ENCODE results near the gene PKHD1.

Gene PKHD1

GRCh38 chr6:51910851-51911250, 176.6 kb downstream of the PKHD1 start:
- no peak for DNase-seq (ENCODE audit: extremely low read depth, low read depth)
- TF ChIP-seq CTCF (IDR thresholded peaks at IDR 0.05; ENCODE audit: low read depth, low read length) = no peak

- no peak for TF ChIP-seq CTCF (IDR thresholded peaks at IDR 0.05; ENCODE audit: low read depth, low read length)
- no peak for DNase-seq (ENCODE audit: extremely low read depth, low read depth)
Measured at GRCh38 chr6:51908243-51908642, 179.2 kb downstream of the PKHD1 start.

DNA sequence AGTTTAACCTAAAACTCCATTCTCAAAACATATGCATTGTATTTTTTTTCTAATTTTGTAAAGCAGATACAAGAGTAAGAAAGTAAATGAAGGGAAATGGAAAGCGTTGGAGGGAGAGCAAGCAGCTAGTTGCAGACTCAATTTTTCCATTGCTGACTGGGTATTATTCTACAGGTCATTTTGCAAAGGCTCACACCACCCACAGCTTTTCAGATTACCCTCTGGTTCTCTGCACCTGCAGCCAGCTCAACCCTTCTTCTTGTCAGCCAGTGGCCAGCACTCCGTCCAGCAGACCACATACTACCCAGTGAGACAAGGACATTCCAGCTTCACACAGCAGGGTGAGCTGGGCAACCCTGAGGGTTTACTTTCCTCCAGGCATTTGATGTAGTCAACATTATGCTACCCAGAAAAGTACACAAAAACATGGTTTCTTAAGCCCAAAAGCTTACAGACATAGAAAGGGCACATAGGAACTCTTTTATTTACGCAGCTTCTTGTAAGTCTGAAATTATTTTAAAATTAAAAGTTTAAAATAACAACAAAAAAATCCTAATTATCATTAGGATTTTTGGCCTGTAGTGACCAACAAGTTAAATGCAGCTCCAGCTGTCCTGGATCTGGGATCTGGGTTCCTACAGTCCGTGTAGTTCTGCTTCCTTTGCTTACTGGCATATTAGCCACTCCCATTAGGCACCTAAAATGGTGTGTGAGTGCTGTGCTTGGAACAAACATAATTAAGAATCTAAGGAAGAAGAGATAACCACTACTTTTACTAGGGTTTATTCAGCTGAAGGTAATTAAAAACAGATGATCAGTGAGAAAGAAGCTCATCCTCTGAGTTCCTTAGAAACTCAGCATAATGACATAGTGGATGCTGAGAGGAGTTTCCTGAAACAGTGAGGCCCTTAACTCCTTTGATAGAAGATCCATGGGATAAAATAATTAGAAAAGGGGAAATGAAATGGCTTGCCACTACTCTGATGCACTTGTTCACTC, 185.3 kb downstream of the PKHD1 start:
- no peak for DNase-seq (ENCODE audit: extremely low read depth, low read depth)

GRCh38 chr6:51893366-51893765, 194.0 kb downstream of the PKHD1 start:
- no peak for TF ChIP-seq CTCF (IDR thresholded peaks at IDR 0.05; ENCODE audit: low read depth, low read length)

More for the DNA sequence above, 185.3 kb downstream of the PKHD1 start:
- no peak for TF ChIP-seq CTCF (IDR thresholded peaks at IDR 0.05; ENCODE audit: low read depth, low read length)

DNA sequence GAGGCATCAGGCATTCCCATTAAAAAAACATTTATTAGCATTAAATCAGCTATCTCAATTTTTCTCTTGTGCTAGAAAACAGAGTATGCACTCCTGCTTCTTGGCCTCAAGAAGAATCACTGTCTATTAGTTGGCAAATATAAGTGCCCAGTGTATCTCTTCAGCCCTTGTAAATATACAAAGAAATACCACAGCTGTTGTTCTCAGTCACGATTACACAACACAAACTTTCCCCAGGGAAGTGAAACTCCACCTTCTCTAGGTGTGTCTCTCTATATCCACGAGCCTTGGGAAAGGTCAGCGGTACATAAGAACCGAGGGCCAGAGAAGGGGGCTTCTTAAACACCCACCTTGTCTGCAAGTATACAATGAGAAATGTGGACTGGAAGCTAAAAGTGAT, 194.7 kb downstream of the PKHD1 start:
- TF ChIP-seq CTCF (IDR thresholded peaks at IDR 0.05; ENCODE audit: low read depth, low read length) = no peak
- no peak for DNase-seq (ENCODE audit: extremely low read depth, low read depth)

More at GRCh38 chr6:51893366-51893765, 194.0 kb downstream of the PKHD1 start:
- DNase-seq (ENCODE audit: extremely low read depth, low read depth) = no peak

DNA sequence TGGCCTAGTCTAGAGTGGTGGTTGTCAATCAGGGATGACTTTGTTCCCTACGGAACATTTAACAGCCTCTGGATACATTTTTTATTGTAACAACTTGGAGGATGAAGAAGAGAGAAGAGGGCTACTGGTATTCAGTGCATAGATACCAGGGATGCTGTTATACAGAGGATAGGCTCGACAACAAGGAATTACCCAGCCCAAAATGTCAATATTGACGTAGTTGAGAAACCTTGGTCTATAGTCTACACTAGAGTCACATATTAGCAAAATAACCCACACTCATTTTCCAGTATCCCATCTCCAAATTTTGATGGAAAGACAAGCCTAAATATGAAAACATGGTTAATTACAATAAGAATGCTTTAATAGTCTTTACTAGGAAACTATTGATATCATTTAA, 195.1 kb downstream of the PKHD1 start:
- DNase-seq (ENCODE audit: extremely low read depth, low read depth) = no peak
- TF ChIP-seq CTCF (IDR thresholded peaks at IDR 0.05; ENCODE audit: low read depth, low read length) = no peak

DNA sequence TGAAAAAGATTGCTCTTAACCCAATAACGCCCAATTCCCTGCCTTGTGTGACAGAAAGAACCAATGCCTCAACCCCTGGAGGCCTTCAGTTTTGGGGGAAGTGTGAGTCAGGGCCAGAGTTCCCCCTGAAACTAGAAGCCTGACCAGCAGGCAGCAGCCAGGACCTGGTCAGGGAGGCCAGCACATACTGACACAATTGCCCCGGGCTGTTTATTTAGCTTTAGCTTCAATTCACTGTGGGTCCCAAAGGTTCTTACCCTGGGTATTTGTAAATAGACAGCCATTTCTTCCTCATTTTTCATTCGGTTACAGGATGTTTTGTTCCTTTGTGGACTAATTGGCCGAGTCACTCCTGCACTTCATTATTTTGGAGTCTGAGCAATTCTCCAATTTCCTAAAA, 195.6 kb downstream of the PKHD1 start:
- no peak for DNase-seq (ENCODE audit: extremely low read depth, low read depth)
- TF ChIP-seq CTCF (IDR thresholded peaks at IDR 0.05; ENCODE audit: low read depth, low read length) = no peak

All from AG09319 (cell line).